NCI-H524 treated with DMSO at 0.1 percent for 48 hours (cell line): Measurements from ENCODE around the gene IQCK.

ENCODE experiments used
- DNase-seq: peaks from one replicate; lab custom pipeline; 2025; lab: John Stamatoyannopoulos, UW

The IQCK gene

GRCh38 chr16:19837331-19837980 is 119.4 kb downstream of the IQCK start:
- DNase-seq: peak; percentile 21

- DNase-seq: no peak
Measured at GRCh38 chr16:19837984-19838707, 120.1 kb downstream of the IQCK start.

GRCh38 chr16:19840524-19841110 is 122.5 kb downstream of the IQCK start:
- peak; percentile 92 for DNase-seq

- DNase-seq: peak; percentile 17
Measured at GRCh38 chr16:19841184-19841583, 123.1 kb downstream of the IQCK start.

- DNase-seq: no peak
Measured at GRCh38 chr16:19842426-19843157, 124.5 kb downstream of the IQCK start.

- no peak for DNase-seq
Measured at GRCh38 chr16:19843371-19843770, 125.3 kb downstream of the IQCK start.

- no peak for DNase-seq
Measured at GRCh38 chr16:19844945-19845641, 127.0 kb downstream of the IQCK start.

GRCh38 chr16:19846436-19846835 is 128.4 kb downstream of the IQCK start:
- no peak for DNase-seq

- no peak for DNase-seq
Measured at GRCh38 chr16:19848756-19849155, 130.7 kb downstream of the IQCK start.

GRCh38 chr16:19850131-19850817 is 132.2 kb downstream of the IQCK start:
- DNase-seq: no peak

- no peak for DNase-seq
Measured at GRCh38 chr16:19851476-19851875, 133.4 kb downstream of the IQCK start.

- DNase-seq: no peak
Measured at GRCh38 chr16:19853132-19853741, 135.2 kb downstream of the IQCK start.

GRCh38 chr16:19853742-19854542 is 135.9 kb downstream of the IQCK start:
- DNase-seq: no peak

- DNase-seq: no peak
Measured at GRCh38 chr16:19854543-19854876, 136.4 kb downstream of the IQCK start.

GRCh38 chr16:19856120-19856519 is 138.0 kb downstream of the IQCK start:
- DNase-seq: no peak

GRCh38 chr16:19857593-19858339 is 139.7 kb downstream of the IQCK start:
- DNase-seq: no peak

- DNase-seq: no peak
Measured at GRCh38 chr16:19858340-19859018, 140.4 kb downstream of the IQCK start.

GRCh38 chr16:19859166-19859565 is 141.1 kb downstream of the IQCK start:
- no peak for DNase-seq

- DNase-seq: no peak
Measured at GRCh38 chr16:19859603-19860002, 141.5 kb downstream of the IQCK start.
